H9 (cell line): Measurements from ENCODE around the gene CSF1R. TPM values are rescaled to one million over a fixed set of nuclear protein-coding genes. Genes with fewer than 3 reads are reported as not detected.

Source experiments
- DNase-seq: peaks from one replicate; pipeline ENCODE4 v3.0.0-alpha.2; 2017
- H2AFZ ChIP-seq: one replicate; pipeline ENCODE4 v1.6.1; 2013; ENCODE audit warnings: mild to moderate bottlenecking, low read length, control low read depth, moderate library complexity
- H2AK5ac ChIP-seq: 2 replicates; pipeline ENCODE4 v1.6.1; 2013; ENCODE audit warnings: low read length, control low read depth, mixed read lengths; ENCODE audit not compliant: insufficient read length
- H2BK120ac ChIP-seq: one replicate; pipeline ENCODE4 v1.6.1; 2013; ENCODE audit warnings: low read depth, mild to moderate bottlenecking, low read length, control low read depth, inconsistent platforms; ENCODE audit not compliant: poor library complexity, severe bottlenecking
- H2BK12ac ChIP-seq: 2 replicates; pipeline ENCODE4 v1.6.1; 2013; ENCODE audit warnings: low read length, control low read depth, mixed read lengths, low read depth; ENCODE audit not compliant: insufficient read length
- H2BK15ac ChIP-seq: 2 replicates; pipeline ENCODE4 v1.6.1; 2013; ENCODE audit warnings: low read depth, low read length, control low read depth
- H2BK20ac ChIP-seq: one replicate; pipeline ENCODE4 v1.6.1; 2013; ENCODE audit warnings: low read depth, mild to moderate bottlenecking, low read length, control low read depth, inconsistent platforms; ENCODE audit not compliant: poor library complexity, severe bottlenecking
- H2BK5ac ChIP-seq: 2 replicates; pipeline ENCODE4 v1.6.1; 2013; ENCODE audit warnings: low read length, control low read depth, mixed read lengths; ENCODE audit not compliant: insufficient read length
- H3K14ac ChIP-seq: 2 replicates; pipeline ENCODE4 v1.6.1; 2013; ENCODE audit warnings: low read length, control low read depth; ENCODE audit not compliant: insufficient read depth
- H3K18ac ChIP-seq: 2 replicates; pipeline ENCODE4 v1.6.1; 2013; ENCODE audit warnings: low read depth, mild to moderate bottlenecking, mixed read lengths, low read length, control low read depth; ENCODE audit not compliant: insufficient read length
- H3K23ac ChIP-seq: 2 replicates; pipeline ENCODE4 v1.6.1; 2013; ENCODE audit warnings: low read length, control low read depth, mixed read lengths, low read depth; ENCODE audit not compliant: insufficient read length
- H3K23me2 ChIP-seq: 2 replicates; pipeline ENCODE4 v1.6.1; 2013; ENCODE audit warnings: low read depth, mild to moderate bottlenecking, mixed read lengths, low read length, control low read depth; ENCODE audit not compliant: insufficient read length, poor library complexity, severe bottlenecking
- H3K27ac ChIP-seq: 2 replicates; pipeline ENCODE4 v1.5.1; 2013; ENCODE audit warnings: low read length, control low read depth, mixed read lengths, low read depth; ENCODE audit not compliant: insufficient read length
- H3K27me3 ChIP-seq: 2 replicates; pipeline ENCODE4 v1.6.1; 2013; ENCODE audit warnings: low read length, control low read depth, inconsistent platforms; ENCODE audit not compliant: insufficient read depth
- H3K4ac ChIP-seq: 2 replicates; pipeline ENCODE4 v1.6.1; 2013; ENCODE audit warnings: low read depth, mild to moderate bottlenecking, control low read depth, inconsistent platforms, low read length, moderate library complexity
- H3K4me1 ChIP-seq: 2 replicates; pipeline ENCODE4 v1.6.1; 2013; ENCODE audit warnings: low read length, control low read depth, inconsistent platforms; ENCODE audit not compliant: insufficient read depth
- H3K4me2 ChIP-seq: 2 replicates; pipeline ENCODE4 v1.6.1; 2013; ENCODE audit warnings: low read length, control low read depth, mixed read lengths; ENCODE audit not compliant: insufficient read length, insufficient read depth
- H3K56ac ChIP-seq: 2 replicates; pipeline ENCODE4 v1.6.1; 2013; ENCODE audit warnings: low read depth, mild to moderate bottlenecking, mixed read lengths, low read length, control low read depth; ENCODE audit not compliant: insufficient read length
- H3K79me1 ChIP-seq: 2 replicates; pipeline ENCODE4 v1.6.1; 2013; ENCODE audit warnings: low read depth, mild to moderate bottlenecking, moderate library complexity, low read length, control low read depth, inconsistent platforms; ENCODE audit not compliant: insufficient read depth, poor library complexity, severe bottlenecking
- H3K79me2 ChIP-seq: 2 replicates; pipeline ENCODE4 v1.6.1; 2013; ENCODE audit warnings: low read length, control low read depth, inconsistent platforms; ENCODE audit not compliant: insufficient read depth
- H3K9ac ChIP-seq: 2 replicates; pipeline ENCODE4 v1.6.1; 2013; ENCODE audit warnings: low read length, control low read depth, mixed read lengths; ENCODE audit not compliant: insufficient read length; ENCODE audit errors: extremely low read depth
- H3K9me3 ChIP-seq: one replicate; pipeline ENCODE4 v1.6.1; 2013; ENCODE audit warnings: low read depth, low read length, inconsistent platforms; ENCODE audit not compliant: control insufficient read depth
- H3T11ph ChIP-seq: one replicate; pipeline ENCODE4 v1.6.1; 2013; ENCODE audit warnings: mild to moderate bottlenecking, low read length, control low read depth, inconsistent platforms
- H4K20me1 ChIP-seq: one replicate; pipeline ENCODE4 v1.6.1; 2013; ENCODE audit not compliant: control insufficient read depth, insufficient read length, insufficient read depth
- H4K5ac ChIP-seq: 2 replicates; pipeline ENCODE4 v1.6.1; 2013; ENCODE audit warnings: low read depth, mild to moderate bottlenecking, mixed read lengths, low read length, control low read depth; ENCODE audit not compliant: insufficient read length
- H4K8ac ChIP-seq: replicated peaks from 2 replicates; pipeline ENCODE4 v1.6.1; 2013; ENCODE audit warnings: low read length, control low read depth, mixed read lengths, low read depth; ENCODE audit not compliant: insufficient read length
- H4K91ac ChIP-seq: 2 replicates; pipeline ENCODE4 v1.6.1; 2013; ENCODE audit warnings: low read depth, mild to moderate bottlenecking, moderate library complexity, mixed read lengths, low read length, control low read depth; ENCODE audit not compliant: insufficient read length
- H3K27ac Mint-ChIP-seq, 3 experiments: 2 replicates in 2 of 3; 3 replicates in 1 of 3; pipeline ENCODE4 v1.8.0; 2020 to 2021; ENCODE audit warnings: mixed read lengths in 3 of 3, mild to moderate bottlenecking in 1 of 3, moderate library complexity in 1 of 3
- H3K27me3 Mint-ChIP-seq: 2 replicates; pipeline ENCODE4 v1.8.0; 2021; ENCODE audit warnings: low read depth, mild to moderate bottlenecking, moderate library complexity, mixed read lengths
- H3K36me3 Mint-ChIP-seq, 3 experiments: 2 replicates in 2 of 3; 3 replicates in 1 of 3; pipeline ENCODE4 v1.8.0; 2020 to 2021; ENCODE audit warnings: low read depth in 3 of 3, mixed read lengths in 3 of 3; ENCODE audit not compliant: insufficient read depth in 1 of 3
- H3K4me1 Mint-ChIP-seq, 2 experiments: 2 replicates each; pipeline ENCODE4 v1.8.0; 2020; ENCODE audit warnings: mixed read lengths in 2 of 2
- H3K4me3 Mint-ChIP-seq, 2 experiments: 2 replicates in 1 of 2; 3 replicates in 1 of 2; pipeline ENCODE4 v1.8.0; 2020 to 2021; ENCODE audit warnings: mild to moderate bottlenecking in 2 of 2, mixed read lengths in 2 of 2, moderate library complexity in 1 of 2
- H3K9me3 Mint-ChIP-seq, 2 experiments: 2 replicates in 1 of 2; 3 replicates in 1 of 2; pipeline ENCODE4 v1.8.0; 2020; ENCODE audit warnings: mild to moderate bottlenecking in 2 of 2, mixed read lengths in 2 of 2, moderate library complexity in 1 of 2
- CTCF ChIP-seq: fragments of 200-600 bp; sonication (generic); conservative IDR thresholded peaks from 3 replicates; pipeline ENCODE4 v1.8.0; 2021; ENCODE audit warnings: antibody characterized with exemption, mild to moderate bottlenecking
- WGBS: extraction: QIAGEN DNeasy Blood & Tissue Kit; methylation state at CpG from one replicate; pipeline ENCODE4 v1.1.7; 2013; ENCODE audit warnings: missing lambda C conversion rate, low lambda C conversion rate, mixed read lengths; ENCODE audit not compliant: insufficient read length; ENCODE audit errors: extremely low coverage; 5-methylcytosine and 5-hydroxymethylcytosine counted together
- total RNA-seq: library from RNA; stranded (reverse); gene quantifications from 2 replicates; pipeline ENCODE4 v1.2.1, GENCODE V29; 2021

CSF1R gene
- total RNA-seq, 1 experiment from 2014 or later, result 0.13 TPM

DNA sequence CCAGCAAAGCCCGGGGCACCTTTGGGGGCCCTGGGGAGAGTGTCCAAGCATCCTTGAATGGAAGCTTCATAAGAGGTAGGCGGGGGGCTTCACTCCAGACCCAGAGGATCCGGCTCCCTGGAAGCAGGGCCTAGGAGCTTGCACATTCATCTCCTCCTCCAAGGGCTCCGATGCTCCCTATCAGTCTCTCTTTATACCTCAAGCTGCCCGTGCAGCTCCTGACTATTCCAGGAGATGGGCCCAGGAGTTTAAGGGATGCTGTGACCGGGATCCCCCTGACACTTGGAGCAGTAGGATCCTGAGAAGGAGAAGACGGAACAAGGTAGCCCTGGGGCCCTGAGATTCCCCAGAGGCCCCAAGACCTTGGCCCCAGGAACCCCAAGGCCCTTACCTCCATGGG is 25.9 kb downstream of the CSF1R start:
- Mint-ChIP-seq H3K36me3 (peaks cover 0 to 3% (median 1%) of the 10 kb centered on the region in 3 experiments; a peak in 3 of 7 replicates), H3K27me3 (peaks cover 37% of the 10 kb centered on the region), H3K9me3 (no peaks in the 10 kb centered on the region), H3K4me3 (no peak overlapping the region), H3K4me1 (peaks cover 26 to 39% of the 10 kb centered on the region in 2 experiments), H3K27ac (no peak overlapping the region)
- Histone ChIP-seq H3K9me3 (no peaks in the 10 kb centered on the region), H3K4me1 (peaks cover 4% of the 10 kb centered on the region; the same call in 1 of the 2 replicates), H2AK5ac (no peak overlapping the region), H2BK20ac (no peak overlapping the region), H2BK120ac (no peak overlapping the region), H4K91ac (no peak overlapping the region), H3K23me2 (no peaks in the 10 kb centered on the region), H3K27me3 (no peaks in the 10 kb centered on the region), H3K56ac (no peak overlapping the region), H3K4me2 (no peak overlapping the region), H3K9ac (no peak overlapping the region), H3T11ph (no peak overlapping the region), H3K79me2 (no peaks in the 10 kb centered on the region), H3K79me1 (no peaks in the 10 kb centered on the region), H2BK5ac (no peak overlapping the region), H4K5ac (no peak overlapping the region), H3K4ac (no peak overlapping the region), H2BK12ac (no peak overlapping the region), H3K14ac (no peak overlapping the region; the same call in 1 of the 2 replicates), H4K8ac (no peak overlapping the region), H2BK15ac (no peak overlapping the region), H3K27ac (no peak overlapping the region), H3K23ac (no peak overlapping the region), H4K20me1 (no peaks in the 10 kb centered on the region), H2AFZ (no peak overlapping the region), H3K18ac (no peak overlapping the region)
- WGBS, result no CpG with 5 or more reads among the region's 7 CpGs
- no peak for DNase-seq
- no peak for TF ChIP-seq CTCF
